Stimulated activated naive CD4-positive, alpha-beta T cell (primary cell): ENCODE results near the gene FAM83C.
A peak's percentile ranks its signal among the peaks of the same experiment; 100 is the strongest.
"Not testable (repeated sequence)": the region's sequence is repeated elsewhere in the genome, so short reads cannot be mapped to it uniquely, and the experiment has no call there.

Experiments
- DNase-seq, 6 experiments: peaks; one replicate each; lab custom pipeline; 2025; lab: John Stamatoyannopoulos, UW

FAM83C gene

DNA sequence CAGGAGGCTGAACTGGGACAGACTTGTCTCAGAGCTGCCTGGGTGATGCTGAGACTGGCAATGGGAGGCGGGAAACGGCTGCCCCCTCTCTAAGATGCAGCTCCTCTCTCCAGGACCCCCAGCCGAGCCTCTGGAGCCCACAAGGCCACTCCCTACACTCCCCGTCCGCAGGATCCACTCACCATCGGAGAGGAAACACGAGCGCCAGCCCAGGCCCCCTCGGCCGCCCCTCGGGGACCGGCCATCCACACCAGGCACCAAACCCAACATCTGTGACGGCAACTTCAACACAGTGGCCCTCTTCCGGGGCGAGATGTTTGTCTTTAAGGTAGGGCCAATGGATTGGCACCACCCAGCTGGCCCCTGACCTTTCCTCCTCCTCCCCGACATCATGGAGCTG is 25.1 kb downstream of the FAM83C start:
- DNase-seq, result no peak

DNA sequence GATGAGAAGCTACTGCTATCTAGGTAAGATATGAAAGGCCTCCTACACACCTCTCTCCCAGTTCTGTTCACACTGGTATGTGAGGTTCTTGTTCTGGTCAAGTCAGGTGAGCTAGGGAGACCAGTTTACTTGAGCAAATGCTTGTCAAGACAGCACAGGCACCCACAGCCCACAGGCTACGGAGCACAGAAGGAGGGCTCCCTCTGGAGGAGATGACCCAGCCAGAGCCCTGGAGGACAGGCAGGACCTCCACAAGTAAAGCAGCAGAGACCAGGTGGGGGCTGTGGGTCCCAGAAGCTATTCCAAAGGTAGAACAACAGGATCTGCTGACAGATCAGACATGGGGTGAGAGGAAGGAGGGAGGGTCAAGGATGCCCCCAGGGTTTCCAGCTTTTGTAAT is 27.5 kb downstream of the FAM83C start:
- DNase-seq, result no peak

DNA sequence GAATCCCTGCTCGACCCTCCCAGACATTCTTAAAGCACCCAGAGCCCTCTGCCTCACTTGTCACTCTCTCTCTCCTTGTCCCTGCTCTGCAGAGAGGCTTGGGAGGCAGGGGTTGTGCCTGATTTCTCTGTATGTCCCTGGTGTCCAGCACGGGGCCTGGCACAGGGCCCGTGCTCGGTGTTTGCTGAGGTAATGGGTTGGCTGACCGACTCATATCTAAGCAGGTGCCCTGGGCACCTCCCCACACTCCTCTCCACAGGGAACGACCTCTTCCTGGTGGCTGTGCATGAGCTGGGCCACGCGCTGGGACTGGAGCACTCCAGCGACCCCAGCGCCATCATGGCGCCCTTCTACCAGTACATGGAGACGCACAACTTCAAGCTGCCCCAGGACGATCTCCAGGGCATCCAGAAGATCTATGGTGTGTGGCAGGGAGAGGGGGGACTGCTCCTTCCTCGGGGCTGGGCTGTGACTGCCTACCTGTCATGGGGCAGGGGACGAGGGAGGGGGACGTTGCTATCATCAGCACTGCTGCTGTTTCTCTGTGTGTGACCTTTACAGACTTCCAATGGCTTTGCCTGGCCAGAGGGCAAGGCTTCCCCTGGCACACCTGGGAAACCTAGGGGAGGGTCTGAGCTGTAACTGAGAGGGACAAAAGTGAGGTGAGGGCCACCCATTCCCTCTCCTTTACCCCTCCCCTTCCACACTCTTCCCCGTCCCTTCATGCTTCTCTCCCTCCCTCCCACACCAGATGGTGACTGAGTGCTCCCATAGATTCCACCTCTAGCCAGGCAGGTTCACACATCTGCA is 28.5 kb downstream of the FAM83C start:
- no peak for DNase-seq

DNA sequence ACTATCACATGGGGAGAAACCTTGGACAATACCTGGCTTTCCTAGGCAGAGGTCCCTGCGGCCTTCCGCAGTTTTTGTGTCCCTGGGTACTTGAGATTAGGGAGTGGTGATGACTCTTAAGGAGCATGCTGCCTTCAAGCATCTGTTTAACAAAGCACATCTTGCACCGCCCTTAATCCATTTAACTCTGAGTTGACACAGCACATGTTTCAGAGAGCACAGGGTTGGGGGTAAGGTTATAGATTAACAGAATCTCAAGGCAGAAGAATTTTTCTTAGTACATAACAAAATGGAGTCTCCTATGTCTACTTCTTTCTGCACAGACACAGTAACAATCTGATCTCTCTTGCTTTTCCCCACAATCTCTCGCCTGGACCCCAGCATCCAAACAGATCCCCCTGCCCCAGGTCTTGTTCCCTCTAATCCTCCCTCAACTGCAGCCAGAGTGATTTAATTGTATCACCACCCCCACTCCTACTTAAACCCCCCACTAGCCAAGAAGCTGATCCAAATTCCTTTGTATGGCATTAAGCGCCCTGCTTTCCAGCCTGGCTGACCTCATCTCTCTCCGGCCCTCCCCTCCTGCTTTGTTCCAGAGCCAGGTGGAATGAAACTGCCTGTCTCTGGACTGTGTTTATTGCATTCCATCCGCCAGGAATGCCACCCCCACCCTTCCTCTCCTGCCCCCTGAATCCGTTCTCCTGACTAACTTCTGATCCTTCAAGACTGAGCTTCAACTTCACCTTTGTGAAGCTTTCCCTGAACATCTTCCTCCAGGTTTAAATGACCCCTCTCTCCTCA is 29.3 kb downstream of the FAM83C start:
- not testable (repeated sequence) for DNase-seq

DNA sequence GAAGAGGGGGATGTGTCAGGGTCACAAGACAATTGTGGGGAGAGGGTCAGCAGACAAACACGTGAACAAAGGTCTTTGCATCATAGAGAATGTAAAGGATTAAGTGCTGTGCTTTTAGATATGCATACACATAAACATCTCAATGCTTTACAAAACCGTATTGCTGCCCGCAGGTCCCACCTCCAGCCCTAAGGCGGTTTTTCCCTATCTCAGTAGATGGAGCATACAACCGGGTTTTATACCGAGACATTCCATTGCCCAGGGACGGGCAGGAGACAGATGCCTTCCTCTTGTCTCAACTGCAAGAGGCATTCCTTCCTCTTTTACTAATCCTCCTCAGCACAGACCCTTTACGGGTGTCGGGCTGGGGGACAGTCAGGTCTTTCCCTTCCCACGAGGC is 29.9 kb downstream of the FAM83C start:
- not testable (repeated sequence) for DNase-seq

DNA sequence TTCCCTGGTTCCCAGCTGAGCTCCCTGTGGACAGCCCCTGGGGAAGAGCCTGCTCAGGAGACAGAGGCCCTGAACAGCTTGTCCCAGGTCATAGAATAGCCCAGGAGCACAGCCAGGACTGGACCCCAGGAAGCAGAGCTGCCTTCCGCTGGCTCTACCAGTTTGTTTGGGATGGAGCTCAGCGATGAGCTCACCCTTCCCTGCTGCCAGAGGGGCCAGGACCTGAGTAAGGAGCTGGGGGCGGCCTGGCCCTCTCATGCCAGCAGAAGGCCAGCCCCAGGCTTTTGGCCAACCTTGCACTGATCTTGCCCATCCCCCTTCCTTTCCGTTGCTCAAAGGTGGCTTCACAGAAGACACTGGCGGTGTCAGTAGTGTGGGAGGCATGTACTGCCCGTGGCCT is 31.8 kb downstream of the FAM83C start:
- DNase-seq, result no peak

DNA sequence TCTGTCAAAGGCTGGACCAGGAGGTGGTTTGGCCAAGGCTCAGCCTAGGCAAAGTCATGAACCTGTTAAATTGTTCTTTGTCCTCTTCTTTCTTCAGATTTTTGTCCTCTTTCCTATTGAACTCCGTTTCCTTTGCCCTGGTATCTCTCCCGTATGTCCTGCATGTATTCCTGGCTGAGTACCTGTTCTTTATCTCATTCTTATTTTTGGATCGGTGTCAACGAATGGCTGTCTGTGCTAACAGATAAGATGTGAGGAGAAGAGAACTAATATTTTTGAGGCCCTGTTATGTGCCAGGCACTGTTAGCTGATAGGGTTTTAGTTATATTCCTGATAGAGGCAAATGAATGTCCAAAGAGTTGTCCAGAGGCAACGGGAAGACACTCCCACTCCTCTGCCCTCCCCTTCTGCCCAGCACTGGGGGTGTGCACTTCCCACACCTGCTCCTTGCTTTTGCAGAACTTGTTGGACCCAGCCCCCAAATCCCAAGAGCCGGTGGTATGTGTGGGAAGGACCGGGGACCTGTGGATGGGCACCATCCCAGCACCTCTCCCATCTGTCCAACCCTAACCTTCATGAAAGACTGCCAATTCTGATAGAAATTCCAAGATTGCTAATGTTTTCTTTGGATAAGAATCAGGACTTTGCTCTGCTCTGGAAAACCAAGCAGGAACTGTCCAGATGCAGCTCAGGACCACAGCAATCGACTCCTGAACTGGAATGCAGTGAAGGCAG is 34.9 kb downstream of the FAM83C start:
- DNase-seq, result no peak

DNA sequence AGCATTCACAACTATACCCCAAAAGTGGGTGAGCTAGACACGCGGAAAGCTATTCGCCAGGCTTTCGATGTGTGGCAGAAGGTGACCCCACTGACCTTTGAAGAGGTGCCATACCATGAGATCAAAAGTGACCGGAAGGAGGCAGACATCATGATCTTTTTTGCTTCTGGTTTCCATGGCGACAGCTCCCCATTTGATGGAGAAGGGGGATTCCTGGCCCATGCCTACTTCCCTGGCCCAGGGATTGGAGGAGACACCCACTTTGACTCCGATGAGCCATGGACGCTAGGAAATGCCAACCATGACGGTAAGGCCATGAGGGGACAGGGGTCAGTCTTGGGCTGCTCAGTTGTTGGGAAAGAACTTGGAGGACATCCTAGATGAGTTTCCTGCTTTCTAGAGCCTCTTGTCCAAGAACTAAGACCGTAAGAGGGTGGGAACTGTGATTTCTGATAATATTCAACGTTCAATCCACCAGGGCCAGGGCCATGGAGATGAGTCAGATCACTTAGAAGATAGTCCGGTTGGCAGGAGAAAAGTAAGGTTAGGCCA is 37.7 kb downstream of the FAM83C start:
- no peak for DNase-seq

DNA sequence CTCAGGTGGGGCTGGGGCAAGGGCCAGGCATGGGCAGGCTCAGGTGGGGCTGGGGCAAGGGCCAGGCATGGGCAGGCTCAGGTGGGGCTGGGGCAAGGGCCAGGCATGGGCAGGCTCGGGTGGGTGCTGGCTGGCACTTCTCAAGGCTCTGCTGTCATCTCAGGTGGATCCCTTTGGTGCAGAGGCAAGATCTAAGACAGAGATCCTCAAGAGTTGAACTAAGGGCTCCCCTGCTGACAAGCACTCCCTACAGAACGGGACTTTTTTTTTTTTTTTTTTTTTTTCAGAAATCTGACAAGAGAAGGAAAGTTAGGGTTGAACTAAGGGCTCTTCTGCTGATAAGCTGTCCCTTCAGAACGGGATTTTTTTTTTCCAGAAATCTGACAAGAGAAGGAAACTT is 39.2 kb downstream of the FAM83C start:
- no peak for DNase-seq

DNA sequence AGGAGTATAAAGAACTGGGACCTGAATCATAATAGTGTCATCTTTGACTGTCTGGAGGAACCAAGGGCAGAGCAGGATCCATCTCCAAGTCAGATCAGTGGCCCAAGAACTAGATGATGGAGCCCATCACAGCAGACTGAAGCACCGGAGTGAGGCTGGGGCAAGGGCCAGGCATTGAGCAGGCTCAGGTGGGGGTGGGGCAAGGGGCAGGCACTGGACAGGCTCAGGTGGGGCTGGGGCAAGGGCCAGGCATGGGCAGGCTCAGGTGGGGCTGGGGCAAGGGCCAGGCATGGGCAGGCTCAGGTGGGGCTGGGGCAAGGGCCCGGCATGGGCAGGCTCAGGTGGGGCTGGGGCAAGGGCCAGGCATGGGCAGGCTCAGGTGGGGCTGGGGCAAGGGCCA is 39.6 kb downstream of the FAM83C start:
- DNase-seq, result not testable (repeated sequence)

DNA sequence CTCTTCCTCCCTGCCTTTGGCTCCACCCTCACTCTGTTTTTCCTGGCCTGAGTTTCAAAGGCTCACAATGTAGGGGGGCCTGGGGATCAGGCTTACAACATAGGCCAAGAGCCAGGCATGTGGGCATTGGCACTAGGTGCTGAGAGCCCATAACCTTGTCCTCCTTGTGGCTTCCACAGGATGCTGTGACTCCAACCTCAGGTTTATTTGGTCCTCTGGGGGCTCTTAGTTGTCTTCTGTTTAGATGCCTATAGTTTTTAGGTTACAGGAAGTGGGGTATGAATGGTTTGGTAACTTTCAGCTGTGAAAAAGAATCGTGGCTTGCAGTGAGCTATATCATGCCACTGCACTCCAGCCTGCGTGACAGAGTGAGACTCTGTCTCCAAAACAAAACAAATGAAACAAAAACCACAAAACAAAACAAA is 40.2 kb downstream of the FAM83C start:
- DNase-seq, result peak in 1 of 6 experiments; percentile 10

DNA sequence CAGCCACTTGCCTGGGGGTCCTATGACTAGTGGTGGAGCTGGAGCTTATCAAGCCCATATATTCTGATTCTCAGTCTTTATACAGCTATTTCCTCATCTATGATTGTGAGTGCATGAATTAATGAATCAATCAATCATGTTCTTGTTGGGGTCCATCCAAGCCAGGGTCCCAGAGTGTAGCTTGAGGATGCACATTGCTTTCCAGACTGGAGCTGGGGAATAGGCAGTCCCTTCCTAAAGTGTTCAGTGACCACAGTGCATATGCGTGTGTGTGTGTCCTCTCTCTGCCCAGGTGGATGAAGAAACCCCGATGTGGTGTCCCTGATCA is 40.6 kb downstream of the FAM83C start:
- DNase-seq, result no peak

DNA sequence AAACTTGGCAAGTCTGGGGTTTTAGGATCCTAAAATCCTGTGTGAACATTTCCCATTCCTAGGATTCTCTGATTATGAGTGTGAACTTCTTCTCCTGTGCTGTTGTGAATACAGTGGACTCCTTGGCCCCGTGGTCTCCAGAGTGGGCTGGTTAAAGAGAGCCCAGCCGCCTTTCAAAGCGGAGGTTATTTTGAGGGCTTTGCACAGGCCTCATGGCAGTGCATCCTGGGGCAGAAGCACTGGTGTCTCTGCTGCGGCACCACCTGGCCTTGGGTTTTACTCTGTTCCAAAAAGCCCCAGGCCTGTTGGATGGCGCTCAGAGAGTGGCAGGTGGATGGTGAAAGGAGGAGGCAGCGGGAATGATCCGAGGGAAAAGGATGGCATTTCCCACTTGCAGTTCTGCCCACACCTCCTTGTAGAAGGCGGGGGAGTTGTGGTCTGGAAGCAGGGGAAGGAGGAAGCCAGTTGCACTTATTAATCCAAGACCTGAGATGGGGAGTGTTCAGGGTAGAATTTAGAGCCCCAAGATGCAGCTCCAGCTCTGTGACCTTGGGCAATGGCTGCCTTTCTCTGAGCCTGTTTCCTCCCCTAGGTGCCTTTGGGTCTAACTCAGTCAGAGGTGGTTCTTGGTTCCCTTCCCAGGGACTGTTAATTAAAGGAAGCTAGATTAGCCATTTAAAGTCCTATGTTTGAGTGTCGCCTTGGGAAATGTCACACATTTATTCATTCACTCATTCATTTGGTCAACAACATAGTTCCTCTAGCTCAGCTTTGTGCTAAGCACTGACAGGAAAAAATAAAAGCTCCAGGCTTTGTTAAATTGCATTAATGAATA is 43.4 kb downstream of the FAM83C start:
- no peak for DNase-seq

DNA sequence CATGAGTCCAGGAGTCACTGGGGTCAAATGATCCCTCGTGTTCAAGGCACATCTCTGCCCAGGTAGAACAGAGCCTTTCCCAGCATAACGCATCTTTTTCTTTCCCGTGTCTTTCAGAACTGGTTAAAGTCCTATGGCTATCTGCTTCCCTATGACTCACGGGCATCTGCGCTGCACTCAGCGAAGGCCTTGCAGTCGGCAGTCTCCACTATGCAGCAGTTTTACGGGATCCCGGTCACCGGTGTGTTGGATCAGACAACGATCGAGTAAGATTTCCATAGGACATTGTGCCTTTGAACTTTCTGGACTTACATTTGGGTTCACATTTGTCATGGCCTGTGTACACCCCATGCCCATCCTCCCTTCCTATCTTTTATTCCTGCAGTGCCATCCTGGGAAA is 45.5 kb downstream of the FAM83C start:
- DNase-seq, result no peak

DNA sequence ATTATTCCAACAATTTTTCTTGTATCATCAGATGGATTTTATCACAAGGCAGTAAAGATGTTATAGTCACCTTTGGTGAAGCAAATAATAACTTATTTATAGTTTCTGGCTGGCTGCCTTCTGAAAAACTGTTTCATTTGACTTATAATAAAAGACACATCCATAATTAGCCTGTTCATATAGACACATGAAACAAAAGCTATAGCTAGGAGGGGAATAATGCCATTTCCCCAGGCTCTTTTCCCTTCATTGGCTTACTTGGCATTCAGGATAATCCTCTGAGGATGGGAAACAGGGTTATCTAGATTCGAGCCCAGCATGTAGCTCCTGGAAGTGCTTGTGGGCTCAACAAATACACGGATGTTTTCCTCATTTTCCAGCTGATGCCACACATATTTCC is 48.2 kb downstream of the FAM83C start:
- DNase-seq, result no peak

DNA sequence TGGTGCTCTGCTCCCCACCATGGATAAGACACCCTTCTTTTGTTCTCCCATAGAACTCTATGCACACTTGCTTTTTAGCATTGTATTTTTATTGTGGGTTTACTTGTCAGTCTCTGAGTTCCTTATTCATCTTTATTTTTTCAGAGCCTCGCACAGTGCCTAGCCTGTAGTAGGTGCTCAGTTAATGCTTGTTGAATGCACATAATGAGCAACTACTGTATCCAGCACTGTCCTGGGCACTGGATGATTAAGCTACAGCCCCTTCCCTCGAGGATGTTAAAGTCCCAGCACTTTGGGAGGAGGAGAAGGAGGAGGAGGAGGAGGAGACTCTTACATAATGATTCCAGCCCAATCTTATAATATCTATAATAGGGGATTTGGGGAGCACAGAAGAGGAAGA is 48.9 kb downstream of the FAM83C start:
- no peak for DNase-seq

DNA sequence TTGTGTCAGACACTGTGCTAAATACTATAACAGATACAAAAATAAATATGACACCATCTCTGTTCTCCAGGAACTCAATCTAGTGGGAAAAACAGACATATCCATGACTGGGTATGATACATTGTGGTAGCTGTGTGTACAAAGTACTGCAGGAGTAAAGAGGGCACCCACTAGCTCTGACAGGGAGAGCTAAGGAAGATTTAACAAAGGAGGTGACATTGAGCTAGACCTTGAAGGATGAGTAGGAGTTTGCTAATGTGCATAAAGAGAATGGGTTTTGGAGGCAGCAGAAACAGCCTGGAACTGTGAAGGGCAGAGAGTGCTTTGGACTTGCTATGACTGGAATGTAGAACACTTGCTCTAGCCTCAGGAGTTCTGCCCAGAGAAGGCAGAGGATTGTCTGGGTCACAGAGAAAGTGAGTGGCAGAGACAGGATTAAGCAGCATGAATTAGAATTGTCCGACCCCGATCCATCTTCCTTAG is 51.4 kb downstream of the FAM83C start:
- no peak for DNase-seq

DNA sequence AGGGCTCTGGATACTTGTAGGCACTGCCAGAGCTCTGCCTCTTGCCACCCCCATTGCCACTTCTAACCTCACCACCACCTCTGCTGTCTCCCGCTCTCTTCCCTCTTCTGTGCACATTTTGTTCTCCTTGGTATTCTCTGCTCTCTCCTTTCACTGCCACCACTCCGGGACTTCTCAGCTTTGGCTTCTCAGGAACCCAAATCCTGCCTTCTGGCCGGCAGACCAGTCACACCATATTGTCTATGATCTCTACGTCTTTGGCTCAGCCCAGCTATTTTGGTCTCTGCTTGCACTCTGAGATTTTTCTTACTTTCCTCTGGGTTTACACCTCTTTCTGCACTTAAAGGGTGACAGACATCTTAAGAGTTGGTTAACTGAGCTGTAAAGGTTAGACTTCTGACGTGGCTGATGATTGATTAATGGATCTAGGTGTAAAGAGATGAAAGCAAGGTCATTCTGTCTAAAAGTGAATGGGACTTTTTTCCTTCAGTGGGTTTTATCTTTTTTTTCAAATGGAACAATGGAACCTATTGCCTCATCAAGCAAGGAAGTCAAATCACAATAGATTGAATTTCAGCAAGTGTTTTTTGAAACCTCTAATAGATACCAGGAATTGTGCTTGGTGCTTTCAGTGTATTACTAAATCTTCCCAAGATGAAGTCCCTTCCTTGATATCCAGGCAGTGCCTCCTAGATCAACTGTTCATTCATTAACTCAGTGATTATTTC is 52.0 kb downstream of the FAM83C start:
- no peak for DNase-seq

DNA sequence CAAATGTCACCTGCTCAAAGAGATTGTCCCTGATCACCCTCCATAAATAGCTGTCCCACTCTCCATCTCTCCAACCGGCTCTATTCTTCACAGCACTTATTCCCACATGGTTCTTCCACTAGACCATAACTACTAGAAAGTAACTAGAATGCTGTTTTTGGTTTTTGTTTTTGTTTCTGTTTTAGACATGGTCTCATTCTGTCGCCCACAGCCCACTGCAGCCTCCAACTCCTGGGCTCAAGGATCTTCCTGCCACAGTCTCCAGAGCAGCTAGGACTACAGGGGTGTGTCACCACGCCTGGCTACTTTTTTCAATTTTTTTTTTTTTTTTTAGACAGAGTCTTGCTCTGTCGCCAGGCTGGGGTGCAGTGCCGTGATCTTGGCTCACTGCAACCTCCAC is 53.5 kb downstream of the FAM83C start:
- DNase-seq, result no peak

DNA sequence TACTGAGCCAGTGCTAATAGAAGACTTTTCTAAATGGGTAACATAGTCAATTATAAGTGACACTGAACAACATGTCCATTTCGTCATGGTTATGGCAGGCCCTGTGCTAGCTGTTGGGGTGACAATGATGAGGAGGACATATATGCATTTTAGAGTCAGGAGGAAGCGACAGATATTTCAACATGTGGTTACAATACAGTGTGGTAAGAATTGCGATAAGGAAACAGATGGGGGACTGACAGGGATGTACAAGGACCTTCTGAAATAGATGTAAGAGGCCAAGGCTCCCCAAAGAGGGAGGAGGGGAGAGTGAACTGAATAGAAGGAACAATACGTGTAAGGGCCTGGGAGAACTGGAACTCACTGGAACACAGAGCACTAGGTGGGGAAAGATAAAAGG is 54.1 kb downstream of the FAM83C start:
- no peak for DNase-seq

DNA sequence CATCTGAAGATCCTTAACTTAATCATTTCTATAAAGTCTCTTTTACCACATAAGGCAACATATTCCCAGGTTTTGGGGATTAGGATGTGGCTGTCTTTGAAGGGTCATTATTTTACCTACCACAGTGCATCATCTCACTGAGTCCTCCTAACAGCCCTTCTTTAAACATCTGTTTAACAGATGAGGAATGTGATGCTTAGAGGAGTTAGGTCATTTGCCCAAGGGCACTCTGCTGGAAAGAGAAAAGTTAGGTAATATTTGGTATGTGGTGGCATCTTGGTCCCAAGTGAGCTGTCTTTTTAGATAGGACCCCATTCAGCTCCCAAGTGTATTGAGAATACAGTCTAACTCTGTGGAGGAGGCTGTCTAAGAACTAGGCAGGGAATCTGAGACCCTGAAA is 54.7 kb downstream of the FAM83C start:
- DNase-seq, result no peak
